NCI-H2107 (cell line): ENCODE data around the gene GPATCH11.

Experiments used
- DNase-seq: peaks from one replicate; lab custom pipeline; 2025; lab: John Stamatoyannopoulos, UW

The GPATCH11 gene

DNA sequence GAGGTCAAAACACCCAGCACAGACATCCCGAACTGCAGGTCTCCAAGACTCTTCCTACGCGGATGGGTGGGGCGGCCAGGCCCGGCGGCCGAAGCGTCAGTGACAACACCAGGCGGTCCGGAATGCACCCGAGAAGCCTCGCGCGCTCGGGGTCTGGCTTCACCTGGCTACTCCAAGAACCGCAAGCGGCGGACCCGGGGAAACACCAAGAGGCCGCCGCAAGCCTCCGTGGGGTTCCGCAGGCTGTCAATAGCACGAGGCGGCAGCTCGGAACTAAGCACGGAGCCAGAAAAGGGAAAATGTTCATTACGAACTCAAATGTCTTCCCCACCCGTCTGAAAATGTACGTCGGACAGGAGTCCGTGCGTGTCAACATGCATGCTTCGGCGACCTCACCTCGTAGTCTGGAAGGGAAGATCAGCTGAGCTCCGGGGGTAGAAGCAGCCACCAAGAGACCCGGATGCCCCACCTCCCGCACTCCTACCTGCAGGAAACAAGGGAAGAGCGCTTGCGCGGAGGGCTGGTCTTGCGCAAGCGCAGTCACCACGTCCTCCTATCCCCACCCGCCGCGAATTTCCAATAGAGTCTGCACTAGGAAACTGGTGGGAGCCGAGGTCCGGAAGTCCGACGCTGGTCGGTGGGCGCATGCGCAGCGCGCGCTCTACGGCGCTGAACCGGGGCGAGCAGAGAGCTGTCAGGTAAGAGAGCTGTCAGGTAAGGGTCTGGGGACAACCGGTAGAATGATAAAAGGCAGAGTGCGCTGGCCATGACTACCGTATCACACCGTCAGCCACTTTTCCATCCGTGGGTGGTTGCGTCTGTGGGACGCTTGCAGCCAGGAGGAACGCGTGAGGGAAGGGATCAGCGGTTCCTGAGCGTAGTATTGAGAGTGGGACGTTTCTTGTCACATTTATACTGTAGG lies at the start of gene GPATCH11, which contains the start of gene HEATR5B:
Gene GPATCH11, plus strand, starts transcription at position 646 of the 922 bp plus-strand sequence. CDS start 3,864 bp downstream, outside the sequence.
Gene HEATR5B, minus strand, starts transcription at position 500 of the 922 bp plus-strand sequence. CDS start 958 bp downstream, outside the sequence.
- DNase-seq = peak; percentile 89

DNA sequence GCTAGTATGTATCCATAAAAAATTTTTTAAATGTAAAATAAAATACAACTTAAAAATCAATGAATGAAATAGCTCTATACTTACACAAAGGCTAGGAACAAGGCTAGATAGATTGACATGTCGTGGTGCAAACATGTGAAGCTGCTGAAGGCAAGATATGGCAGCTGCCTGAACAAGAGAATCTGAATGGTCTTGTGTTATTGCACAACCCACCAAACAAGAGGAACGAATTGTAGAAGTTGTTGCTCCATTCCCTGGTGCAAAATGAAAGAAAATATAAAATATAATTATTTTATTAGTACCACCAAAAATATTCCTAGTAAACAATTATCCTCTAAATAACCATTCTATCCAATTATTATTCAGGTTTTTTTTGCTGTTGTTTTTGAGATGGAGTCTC lies 46.5 kb upstream of the GPATCH11 start:
- DNase-seq = no peak

DNA sequence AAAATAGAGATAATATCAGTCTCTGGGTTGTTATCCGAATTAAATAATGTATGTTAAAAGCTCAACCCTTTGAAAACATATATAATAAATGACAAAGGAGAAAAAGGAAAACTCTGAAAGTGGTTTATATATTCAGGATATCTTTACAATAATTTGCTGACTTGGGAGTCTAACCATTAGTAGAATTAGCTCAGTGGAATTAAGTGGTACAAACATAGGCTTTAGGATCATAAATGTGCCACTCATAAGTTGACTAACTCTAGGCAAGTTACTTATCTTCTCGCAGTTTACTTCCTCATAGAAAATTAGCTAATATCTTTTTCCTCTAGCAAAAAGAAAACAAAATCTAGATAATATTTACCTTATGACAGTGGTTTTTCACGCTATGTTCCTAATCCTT lies 44.7 kb upstream of the GPATCH11 start:
- DNase-seq = no peak

DNA sequence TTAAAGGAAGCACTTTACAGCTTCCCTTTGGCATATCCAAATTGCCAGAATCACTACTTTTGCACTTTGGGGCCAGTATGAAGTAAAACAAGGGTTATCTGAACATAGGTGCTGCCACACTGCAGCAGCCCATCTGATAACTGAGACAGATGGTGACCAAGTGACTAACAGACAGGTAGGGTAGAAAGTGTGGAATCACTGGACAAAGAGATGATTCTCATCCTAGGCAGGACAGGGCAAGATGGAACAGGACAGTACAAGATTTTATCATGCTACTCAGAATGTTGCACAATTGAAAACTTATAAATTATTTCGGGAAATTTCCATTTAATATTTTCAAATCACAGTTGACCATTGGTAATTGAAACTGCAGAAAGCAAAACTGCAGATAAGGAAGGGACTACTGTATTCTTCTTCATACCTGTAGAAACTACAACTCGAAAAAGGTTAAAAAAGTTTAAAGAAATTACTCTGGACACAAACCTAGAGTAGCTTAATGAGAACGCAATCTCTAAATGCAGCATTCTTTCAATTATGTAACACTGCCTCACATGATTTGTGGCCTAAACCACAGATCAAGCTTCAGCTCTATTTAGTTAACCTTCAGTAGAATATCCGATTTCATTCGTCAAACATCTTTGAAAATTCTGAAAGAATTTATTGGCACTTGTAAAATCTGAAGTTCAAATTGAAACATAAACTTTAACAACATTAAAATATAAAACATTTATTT lies 31.6 kb upstream of the GPATCH11 start:
- DNase-seq = no peak

DNA sequence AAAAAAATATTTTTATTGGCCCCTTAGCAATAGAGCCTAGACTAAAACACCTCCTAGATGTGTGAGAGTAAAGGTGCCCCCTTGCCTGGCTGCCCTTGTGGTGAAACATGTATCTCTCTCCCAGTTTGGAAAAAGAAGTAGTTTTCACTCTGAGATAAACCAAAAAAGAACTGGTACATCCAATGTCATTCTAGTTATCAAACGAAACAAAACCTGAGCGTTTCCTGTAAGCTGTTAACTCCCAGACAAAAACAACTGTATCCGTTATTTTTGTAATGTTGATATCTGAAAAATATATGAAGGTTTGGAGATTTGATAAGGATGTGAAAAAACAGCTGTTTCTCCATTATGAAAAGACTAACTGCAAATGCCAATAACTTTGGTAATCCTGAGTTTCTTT lies 24.5 kb upstream of the GPATCH11 start:
- DNase-seq = no peak

DNA sequence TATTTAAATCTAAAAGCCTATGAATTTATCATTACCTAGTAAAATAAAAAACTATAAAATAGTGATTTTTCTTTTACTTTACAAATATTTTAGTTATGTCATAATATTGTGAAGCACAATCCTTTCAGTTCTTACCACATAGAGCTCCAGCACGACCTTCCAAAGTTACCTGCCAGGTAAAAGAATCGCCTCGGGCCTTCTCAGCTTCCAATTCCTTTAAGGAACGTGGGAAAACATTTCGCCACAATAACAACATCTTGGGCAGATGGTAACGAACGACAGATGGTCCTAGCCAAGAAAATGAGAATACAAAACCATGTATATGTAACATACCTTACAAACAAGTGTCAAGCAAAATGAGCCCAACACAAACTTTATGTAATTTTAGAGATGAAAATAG lies 23.9 kb upstream of the GPATCH11 start:
- no peak for DNase-seq

DNA sequence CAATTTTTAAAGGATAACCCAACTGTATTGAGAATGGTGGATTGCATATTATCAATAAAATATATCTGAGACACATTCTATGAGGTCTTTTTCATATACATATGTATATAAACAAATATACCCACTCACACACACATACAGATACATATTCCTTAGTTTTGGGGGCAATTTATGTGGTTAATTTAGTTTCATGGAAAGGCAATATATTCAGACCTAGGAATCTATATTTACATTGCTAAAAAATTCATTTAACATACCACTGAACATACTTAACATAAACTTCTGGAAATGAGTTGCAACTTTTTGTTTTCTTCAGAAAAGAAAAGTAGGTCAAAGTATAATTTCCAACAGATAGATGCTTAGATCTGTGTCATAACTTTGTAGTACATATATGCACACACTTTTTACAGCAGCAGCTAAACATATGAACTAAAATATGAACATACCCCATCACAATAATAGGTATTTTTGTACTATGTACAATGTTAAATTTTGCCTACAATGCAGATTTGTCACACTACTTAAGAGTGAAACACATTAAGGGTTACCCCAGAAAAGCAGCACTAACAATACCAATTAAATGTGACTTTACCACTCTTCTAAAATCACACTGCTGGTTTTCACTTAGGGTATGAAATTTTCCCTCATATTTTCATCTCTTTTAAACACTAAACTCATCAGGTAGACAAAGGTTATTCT lies 23.2 kb upstream of the GPATCH11 start:
- DNase-seq = no peak

DNA sequence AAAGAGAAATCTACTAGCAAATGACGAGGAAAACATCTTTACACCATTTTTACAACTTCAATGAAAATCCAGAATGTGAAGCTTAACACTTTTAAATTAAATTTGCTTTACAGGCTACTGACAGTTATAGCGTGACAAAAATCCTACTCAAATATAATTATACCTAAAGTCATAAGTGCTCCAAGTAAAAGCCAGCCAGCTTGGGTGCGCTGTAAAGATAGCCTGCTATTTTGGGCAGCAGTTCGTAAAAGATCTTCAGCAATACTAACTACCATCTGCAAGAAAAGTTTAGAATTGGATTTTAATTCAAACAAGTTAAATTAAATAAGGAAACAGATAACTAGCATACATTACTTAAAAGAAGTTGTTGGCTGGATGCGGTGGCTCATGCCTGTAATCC lies 22.5 kb upstream of the GPATCH11 start:
- no peak for DNase-seq

DNA sequence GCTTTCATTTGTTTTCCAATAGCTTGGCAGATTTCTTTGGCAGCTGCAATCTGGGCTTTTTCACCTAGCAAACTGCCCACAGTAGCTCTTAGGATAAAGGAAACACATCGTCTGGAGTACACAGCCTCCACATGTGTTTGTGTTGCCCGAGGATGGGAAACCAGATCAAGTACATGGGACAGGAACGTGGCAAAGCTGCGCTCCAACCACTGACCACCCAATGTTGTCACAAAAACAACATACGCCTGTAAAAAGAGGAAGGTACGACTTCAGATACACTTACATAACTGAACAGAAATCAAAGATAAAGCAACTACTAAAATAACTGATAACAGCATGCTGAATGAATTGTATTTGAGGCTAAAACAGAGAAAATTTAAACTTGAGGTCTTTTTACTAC lies 15.6 kb upstream of the GPATCH11 start:
- DNase-seq = no peak

DNA sequence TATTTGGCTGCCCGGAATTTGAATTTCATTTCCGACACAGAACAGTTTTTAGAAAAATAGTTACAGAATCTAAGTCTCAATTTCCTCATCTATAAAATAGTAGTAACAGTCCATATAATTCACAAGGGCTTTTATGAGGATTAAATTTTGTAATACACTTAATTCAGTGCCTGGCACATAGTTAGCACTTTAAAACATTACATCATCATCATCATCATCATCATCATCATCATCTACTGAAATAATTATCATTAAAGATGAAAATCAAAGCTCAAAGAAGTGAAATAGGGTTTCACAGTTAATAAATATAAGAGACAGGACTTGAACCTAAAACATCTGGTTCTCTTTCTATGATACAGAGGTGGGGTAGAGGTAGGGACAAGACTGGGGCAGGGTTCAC lies 13.4 kb upstream of the GPATCH11 start:
- DNase-seq = no peak

DNA sequence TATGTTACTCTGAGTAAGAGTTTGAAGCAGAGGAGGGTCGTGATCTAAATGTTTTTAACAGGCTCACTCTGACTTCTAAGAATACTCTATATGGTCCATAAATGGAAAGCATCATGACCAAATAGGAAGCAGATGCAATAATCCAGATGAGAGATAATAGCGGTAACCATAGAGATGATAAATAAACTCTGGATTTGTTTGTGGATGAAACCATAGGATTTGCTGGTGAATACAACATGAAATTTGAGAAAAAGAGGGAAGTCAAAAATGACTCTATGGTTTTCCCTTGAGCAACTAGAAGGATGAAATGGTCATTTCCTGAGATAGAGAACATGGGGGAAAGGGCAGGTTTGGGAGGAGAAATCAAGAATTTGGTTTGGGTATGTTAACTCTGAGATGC lies 4.1 kb upstream of the GPATCH11 start:
- DNase-seq = no peak

DNA sequence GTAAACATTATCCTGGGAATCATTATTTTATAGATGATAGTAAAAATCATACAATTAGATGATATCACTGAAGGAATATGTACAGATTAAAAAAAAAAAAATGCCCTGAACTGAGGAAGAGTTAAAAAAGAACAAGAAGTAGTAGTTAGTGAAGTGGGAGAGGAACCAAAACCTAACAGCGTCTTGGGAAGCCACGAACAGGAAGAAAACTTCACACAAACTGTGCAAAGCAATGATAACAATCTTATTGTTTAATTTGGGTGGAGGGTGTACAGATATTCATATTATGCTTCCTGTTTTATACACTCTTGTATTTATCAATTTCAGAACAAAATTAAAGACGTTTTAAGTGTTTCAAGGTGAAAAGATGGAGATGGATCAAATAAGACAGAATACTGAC lies 3.6 kb upstream of the GPATCH11 start:
- DNase-seq = no peak

DNA sequence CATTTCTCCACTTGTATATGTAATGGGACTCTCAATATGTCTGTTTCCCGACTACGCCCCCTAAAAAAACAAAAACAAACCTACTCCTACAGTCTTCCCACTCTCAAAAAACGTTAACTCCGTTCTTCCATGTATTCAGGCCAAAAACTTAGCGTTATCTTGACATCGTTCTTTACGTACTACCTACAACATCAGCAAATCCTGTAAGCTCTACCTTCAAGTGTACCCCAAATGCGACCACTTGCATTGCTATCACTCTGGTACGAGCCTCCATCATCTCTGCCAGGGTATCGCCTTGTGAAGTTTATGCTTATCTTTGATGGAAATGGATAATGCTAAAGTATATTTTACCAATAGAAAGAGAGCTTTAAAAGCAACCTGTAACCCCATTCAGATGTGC lies 479 bp downstream of the GPATCH11 start:
- DNase-seq = no peak

DNA sequence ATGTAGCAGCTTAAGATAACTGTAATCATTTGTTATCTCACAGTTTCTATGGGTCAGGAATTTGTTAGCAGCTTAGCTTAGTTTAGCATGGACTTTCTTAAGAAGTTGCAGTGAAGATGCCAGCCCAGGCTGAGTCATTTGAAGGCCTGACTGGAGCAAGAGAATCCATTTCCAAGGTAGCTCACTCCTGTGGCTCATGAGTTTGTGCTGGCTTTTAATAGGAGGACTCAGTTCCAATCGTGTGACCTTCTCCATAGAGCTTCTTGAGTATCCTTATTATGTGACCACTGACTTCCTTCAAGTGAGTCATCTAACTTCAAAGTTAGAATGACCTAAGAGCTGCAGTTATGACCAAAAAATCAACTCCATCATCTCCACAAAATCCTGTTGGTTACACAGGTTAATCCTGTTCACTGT lies 1.4 kb downstream of the GPATCH11 start:
- DNase-seq = no peak

DNA sequence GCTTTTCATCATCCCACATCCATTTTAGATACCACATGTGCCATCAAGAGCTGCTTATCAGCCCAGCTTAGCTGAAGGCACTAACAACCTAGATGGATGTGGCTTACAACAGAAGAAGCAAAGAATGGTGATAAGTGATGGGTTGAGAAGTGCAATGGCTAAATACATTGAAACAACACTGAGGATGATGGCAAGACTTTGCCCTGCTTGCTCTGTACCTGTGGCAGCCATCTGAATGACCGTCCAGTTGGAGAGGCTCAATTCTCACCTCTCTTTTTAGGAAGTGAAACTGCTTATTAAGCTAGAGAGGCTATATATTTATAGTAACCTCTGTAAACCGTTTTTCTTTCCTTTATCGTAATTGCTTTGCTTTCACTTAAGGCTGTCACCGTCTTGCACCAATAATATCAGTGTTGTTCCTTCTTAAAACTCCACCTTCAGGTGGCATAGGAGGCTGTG lies 5.7 kb downstream of the GPATCH11 start:
- no peak for DNase-seq

DNA sequence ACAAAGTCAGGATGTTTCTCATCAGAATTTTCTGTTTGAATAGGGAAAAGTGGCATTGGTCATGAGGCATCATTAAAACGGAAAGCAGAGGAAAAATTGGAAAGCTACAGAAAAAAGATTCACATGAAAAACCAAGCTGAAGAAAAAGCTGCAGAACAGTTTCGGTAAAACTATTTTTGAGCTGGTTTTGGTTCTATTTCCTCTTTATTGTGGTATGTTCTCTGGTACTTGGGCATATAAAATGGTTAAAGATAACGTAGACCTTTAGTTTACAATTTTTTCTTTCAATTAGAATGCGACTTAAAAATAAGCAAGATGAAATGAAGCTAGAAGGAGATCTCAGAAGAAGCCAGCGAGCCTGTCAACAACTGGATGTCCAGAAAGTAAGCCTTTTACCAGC lies 7.6 kb downstream of the GPATCH11 start:
- no peak for DNase-seq

DNA sequence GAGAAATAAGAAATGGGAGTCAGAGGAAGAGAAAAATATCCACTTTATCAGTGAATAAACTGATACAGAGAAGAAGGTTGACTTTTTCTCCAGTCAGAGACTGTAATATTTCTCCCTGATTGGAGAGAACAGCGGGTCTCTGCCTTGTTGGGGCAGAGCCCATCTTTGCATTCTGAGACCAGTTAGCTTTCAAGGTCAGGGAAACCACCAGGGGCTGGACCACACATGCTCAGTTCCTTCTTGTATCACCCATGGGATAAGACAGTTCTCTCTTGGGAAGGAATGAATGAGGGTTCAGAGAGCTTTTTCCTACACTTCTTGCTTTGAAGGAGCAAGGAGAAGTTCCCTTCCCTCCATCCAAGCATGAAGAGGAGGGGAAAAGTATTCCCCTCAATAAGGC lies 12.2 kb downstream of the GPATCH11 start:
- DNase-seq = no peak

DNA sequence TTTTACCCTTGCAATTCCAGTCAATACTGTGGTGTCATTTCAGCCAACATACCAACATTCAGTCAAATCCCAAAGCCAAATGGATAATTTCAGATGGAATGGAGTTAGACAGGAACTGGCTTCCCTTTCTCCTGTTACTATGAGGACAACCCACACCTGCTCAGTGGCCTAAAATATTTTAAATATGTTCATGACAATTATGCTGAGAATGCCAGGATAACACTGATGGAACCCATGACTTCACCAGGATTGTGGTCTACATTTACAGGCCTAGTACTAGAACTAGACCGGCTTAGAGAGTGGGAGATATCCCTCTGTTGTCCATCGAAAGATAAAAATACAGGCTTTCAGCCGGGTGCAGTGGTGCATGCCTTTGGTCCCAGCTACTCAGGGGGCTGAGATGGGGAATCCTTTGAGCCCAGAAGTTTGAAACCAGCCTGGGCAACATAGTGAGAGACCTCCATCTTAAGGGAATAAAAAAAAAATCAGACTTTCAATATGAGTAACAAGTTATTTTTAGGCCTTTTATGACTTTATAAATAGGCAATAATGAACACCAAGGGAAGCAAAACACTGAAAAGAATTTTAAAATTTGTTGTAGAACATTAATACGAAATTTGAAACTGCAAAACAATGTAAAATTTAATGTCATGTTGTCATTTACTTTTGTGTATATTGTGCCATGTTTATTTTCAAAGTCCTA lies 14.2 kb downstream of the GPATCH11 start:
- DNase-seq = no peak

DNA sequence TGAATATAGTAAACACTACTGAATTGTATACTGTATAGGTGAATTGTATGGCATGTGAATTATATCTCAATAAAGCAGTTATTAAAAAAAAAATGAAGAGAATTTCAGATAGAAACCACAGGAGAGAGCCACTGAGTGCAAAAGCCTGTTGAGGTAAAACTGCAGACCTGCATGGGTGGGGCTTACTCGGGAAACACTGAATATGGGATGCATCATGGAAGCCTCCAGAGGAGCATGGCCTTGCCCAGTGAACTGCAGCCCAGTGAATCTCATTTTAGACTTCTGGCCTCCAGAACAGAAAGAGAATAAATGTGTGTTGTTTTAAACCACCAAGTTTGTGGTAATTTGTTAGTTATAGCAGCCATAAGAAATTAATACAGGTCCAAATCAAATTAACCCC lies 15.7 kb downstream of the GPATCH11 start:
- DNase-seq = no peak

DNA sequence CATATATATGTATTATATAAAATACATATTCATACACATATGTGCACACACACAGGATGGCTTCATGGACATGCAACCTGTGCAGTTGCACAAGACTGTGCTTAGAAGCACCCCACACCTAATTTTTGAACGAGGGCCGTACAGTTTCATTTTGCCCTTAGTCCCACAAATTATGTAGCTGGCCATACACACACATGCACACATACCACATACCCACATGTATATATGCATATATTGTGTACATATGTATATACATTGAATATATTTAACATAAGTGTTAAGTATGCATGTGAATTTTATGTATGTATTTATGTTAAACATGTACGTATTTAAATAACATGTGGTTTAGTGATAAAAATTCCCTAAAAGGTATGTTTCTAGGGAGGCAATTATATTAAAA lies 18.3 kb downstream of the GPATCH11 start:
- DNase-seq = no peak

DNA sequence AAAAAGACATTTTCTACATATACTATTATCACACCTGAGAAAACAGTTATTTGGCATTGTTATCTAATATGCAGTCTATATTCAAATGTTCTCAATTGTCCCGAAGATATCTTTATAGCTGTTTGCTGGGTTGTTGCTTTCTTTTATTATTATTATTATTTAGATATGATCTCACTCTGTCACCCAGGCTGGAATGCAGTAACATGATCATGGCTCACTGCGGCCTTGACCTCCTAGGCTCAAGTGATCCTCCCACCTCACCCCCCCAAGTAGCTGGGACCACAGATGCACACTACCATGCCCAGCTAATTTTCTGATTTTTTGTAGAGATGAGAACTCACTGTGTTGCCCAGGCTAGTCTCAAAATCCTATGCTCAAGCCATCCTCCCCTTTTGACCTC lies 19.9 kb downstream of the GPATCH11 start:
- no peak for DNase-seq

DNA sequence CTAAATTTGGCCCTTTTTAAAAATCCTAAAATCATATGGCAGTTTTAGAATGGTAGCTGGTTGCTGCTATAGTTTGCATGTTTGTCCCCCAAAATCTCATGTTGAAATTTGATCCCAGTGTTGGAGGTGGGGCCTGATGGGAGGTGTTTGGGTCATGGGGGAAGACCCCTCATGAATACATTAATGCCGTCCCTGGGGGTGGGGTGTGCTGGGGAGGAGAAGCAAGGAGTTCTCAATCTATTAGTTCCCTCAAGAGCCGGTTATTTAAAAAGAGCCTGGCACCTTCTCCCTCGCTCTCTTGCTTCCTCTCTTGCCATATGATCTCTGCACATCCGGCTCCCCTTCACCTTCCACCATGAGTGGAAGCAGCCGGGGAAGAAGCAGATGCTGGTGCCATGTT lies 20.8 kb downstream of the GPATCH11 start:
- no peak for DNase-seq
